ENCODE results near the gene SLC25A13.

Gene SLC25A13

DNA sequence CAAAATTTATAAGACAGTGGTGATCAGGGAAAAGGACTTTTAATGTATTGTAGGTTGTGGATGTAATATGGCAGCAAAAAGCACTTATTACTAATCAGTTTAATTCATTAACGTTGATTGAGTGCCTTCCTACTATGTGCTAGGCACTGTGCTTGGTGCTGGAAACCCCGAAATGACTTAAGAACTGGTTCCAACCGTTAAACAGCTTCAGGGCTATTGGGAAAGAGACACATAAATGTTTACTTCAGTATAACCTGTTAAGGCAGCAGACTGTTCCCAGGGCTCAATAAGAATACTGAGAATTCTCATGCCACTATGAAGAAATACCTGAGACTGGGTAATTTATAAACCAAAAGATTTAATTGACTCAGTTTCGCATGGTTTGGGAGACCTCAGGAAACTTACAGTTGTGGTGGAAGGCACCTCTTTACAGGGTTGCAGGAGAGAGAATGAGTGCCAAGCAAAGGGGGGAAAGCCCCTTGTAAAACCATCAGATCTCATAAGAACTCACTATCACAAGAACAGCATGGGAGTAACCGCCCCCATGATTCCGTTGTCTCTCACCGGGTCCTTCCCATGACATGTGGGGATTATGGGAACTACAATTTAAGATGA, 1.1 kb upstream of the SLC25A13 start:
- DNase-seq, result no peak

DNA sequence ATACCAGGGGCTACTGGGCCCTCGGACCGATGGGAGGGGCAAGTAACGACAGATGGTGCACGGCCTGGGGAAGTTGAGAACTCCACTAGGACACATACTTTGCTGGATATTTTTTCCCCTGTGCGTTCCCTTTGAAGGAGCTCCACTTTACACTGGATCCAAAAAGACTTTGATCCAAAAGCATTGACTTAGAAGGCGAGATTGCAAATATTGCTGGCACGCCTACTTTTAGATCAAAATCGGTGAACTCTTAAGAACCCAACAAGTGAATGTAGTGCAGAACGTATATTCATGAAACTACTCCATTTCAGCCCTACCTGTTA, 436 bp upstream of the SLC25A13 start:
- no peak for DNase-seq

DNA sequence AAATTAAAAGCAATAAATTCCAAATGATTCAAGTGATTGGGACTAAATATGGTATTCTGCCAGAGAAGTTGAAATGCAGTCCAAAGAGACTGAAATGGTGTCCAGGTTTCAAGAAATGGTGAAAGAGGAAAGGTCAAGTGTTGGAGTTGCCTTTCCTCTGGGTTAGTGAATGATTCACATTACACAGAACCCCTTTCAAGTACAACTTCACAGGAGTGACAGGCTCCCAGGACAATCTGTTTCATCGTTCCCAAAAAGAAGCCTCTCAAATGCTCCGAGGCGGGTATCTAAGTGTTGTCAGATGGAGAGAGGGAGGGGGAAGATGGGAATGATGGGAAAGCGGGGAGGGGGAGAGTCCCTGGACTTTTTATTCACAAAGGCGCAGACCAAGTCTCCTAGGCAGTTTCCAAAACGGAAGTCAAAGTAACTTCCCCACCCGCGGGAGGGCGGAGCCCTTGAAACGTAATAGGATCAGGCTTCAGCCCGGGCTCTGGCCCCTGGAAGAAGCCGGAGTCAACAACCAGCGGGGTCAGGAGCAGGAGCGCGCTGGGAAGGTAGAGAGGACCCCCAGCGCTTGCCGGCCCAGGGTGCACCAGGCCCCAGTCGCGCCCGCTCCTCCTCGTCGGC, 754 bp downstream of the SLC25A13 start:
- peak; percentile 84 for DNase-seq

DNA sequence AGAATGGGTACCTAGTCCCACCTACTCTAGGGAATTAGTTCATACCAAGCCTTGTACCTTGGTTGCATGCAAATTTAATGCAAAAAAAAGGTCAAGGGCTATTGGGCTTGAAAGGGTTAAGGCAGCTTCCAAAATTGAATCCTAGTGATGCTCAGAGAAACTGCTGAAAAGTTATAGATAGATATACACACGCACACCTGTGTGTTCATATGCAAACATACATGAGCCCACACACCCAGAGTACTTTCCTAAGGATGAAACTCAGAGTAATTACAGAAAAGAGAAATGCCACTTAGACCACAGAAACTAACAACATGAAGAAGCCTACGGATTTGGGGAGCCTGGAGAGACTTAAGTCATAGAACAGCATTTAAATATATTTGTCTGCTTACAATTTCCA, 1.5 kb downstream of the SLC25A13 start:
- DNase-seq, result peak; percentile 20

DNA sequence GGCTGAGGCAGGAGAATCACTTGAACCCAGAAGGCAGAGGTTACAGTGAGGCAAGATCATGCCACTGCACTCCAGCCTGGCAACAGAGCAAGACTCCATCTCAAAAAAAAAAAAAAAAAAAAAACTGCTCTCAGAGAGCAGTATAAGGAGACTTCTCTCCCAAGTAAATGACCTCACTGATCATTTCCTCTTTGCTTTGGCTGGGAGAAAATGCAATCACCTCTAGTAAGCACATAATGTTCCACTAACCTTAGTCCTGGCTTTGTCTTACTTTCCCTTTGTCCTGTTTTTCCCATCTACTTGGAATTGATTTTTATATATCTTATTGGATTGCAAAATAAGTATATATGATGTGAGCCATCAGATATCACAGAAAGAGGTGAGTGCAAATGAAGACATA, 2.5 kb downstream of the SLC25A13 start:
- no peak for DNase-seq

DNA sequence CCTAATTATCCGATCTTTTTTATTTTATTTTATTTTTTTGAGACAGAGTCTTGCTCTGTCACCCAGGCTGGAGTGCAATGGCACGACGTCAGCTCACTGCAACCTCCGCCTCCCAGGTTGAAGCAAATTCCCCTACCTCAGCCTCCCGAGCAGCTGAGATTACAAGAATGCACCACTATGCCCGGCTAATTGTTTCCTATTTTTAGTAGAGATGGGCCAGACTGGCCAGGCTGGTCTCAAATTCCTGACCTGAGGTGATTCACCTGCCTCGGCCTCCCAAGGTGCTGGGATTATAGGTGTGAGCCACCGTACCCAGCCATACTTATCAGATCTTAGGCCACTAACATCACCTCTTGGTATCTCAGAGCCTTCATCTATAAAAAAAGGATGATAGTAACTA, 4.9 kb downstream of the SLC25A13 start:
- no peak for DNase-seq

DNA sequence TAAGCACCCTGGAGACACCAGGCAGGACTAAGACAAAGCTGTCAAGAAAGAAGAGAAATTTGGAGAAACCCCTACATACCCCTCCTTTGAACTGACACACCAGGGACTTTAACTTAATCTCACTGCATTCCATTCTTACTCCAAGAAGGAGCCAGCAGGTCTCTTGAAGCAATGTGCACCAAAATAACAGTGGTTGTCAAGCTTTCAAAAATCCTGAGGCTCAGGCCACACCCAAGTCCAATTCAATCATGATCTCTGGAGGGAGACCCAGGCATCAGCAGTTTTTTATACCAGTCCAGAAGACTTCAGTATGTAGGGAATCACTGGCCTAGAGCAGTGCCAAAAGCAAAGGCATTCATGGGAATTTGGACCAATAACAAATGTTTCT, 6.8 kb downstream of the SLC25A13 start:
- no peak for DNase-seq

DNA sequence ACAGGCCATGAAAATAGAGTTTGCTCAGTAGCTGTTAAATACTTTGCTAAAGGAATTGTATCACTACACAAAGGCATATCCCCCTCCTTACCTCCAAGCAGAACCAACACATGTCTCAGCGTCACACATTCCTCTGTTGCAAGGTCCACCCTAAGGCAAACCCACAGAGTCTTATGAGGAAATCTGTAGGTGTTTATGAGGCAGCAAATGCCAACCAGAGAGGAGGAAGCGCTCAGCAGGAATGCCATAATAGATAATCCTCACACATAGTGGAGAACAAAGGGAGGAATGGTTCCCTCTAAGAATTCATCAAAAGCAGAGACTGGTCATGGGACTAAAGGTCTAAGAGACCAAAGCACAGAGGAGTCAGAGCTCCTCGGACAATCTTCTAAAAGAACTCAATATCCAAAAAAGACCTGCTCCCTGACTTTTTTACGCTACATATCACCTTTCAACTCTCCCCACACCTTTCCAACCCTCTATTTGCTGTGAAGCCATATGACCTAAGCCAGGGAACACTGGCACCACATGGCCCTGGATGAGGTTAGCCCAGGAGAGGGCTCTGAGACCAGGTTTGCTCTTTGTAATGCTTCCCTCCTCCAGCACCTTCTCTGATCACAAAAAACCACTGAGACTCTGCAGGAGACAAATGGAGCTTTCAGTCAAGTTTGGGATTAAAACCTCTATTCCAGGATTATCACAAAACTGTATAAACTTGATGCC, 7.3 kb downstream of the SLC25A13 start:
- no peak for DNase-seq

DNA sequence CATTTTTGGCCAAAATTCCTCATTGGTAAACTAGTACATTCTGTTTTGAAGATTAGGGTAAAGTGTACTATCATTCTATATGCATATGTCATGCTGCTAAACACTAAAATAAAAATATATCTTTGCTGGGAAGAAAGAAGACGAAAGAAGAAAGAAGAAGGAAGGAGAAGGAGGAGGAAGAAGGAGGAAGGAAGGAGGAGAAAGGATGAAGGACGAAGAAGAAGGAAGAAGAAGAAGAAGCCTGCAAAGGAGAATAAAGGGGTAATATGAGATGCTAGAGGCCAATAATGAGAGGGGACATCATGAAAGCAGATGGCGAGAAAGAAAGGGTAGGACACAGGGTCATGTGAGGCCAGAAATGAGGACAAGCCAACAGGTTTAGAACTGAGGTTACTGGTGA, 8.0 kb downstream of the SLC25A13 start:
- no peak for DNase-seq

DNA sequence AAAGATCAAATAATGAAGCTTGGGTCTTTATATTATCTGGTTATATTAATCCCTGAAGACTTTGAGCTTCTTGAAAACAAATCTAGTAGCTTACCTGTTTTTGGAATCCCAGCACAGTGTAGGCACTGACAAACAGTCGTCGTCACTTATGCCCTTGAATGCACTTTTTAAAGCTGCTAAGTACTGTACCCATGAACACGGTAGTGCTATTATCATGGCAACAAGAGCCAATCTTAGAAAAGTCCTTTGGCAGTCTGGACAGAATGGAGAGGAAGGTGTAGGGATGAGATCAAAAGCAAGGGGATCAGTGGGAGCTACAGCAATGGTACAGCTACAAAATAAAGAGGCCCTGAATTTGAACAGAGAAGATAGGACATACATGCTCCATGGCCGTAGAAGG, 9.4 kb downstream of the SLC25A13 start:
- no peak for DNase-seq

DNA sequence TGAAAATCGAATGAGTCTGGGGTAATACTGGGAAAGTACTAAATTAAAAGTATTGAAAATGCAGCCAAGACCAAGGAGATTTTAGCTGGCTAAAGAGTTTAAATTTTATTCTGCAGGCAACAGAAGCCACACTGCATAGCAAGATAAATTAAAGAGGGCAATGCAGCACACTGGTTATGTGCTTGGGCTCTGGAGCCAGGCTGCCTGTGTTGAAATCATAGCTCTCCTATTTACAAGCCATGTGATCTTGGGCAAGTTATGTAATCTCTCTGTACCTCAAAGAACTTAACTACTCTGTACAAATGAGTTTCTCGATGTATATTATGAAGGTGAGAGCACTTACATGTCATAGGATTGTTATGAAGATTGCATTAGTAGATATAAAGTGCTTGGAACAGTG, 9.9 kb downstream of the SLC25A13 start:
- no peak for DNase-seq

DNA sequence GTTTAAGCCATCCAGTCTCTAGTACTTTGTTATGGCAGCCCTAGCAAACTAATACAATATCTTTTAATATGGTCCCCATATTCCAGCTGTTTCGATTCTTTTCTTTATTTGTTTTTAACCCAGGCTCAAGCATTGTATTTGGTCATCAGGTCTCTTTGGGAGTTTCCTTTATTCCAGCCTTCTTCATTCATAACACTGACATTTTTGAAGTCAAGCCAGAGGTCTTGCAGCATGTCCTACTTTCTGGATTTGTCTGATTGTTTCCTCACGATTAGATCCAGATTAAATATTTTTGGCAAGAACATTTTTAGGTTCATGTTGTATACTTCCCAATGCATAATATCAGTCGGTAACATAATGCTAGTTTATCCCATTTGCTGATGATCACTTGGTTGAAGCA, 11.8 kb downstream of the SLC25A13 start:
- DNase-seq, result no peak

DNA sequence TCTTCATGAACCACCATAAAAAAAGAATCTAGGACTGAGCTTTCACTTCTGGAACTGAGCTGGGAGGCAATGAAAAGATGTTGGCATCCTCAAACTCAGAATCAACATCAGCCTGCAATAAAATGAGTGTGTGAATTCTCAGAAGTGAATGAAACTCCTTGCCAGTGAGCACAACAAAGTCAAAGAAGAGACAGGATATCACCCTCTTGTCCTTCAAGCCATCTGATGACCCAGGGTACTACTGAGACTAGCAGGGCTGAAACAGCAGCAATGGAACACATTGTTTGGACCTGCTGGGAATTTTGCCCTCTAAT, 13.0 kb downstream of the SLC25A13 start:
- DNase-seq, result no peak

DNA sequence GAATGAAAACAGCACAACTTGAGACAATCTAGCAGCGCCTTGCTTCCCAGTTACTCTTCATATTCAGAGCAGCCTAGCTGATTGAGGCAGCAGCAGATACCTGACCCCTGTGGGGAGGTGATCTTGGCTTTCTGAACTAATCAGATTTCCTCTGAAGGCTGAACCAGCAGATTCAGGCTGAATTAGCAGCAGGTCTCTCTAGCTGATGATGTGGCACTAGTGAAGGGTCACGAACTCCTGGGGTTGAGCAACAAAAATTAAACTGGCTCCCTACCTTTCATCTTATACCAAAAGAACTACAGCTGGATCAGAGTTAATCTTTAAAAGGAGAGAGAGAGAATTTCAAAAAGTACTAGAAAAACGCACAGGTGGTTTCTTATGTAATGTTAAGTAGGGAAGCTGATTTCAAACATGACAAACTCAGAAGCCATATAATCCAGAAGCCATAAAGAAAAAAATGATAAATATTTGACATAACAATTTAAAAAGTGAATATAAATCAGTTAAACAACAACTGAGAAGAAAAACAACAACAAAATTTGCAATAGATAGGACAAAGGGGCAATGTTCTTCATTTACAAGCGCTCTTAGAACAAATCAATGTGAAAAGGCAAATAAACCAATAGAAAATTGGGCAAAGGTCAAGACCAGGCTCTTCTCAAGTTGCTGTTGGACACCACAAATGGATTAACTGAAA, 13.5 kb downstream of the SLC25A13 start:
- peak; percentile 11 for DNase-seq

DNA sequence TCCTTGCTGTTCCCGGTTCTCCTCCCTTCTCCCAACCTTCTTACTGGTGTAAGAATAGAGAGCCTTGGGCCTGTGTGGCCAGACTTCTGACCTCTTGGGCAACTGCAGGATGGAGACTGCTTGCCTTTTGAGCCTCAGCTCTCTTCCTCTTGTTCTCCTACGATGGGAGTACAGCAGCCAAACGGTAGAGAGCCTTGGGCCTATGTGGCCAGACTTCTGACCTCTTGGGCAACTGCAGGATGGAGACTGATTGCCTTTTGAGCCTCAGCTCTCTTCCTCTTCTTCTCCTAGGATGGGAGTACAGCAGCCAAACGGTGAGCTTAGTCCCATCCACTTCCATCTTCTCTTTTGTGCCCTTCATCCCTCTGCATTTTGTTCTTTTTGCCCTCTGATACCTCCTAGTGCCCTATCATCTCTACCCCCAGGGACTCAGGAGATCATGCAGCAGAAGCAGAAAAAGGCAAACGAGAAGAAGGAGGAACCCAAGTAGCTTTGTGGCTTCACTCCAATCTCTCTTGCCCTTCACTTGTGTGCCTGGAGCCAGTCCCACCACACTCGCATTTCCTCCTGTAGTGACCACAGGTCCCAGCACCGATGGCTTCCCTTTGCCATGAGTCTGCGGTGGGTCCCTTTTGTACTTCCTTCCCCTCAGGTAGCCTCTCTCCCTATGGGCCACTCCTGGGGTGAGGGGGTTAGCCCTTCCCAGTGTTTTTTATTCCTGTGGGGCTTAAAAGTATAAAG, 15.3 kb downstream of the SLC25A13 start:
- DNase-seq, result no peak

DNA sequence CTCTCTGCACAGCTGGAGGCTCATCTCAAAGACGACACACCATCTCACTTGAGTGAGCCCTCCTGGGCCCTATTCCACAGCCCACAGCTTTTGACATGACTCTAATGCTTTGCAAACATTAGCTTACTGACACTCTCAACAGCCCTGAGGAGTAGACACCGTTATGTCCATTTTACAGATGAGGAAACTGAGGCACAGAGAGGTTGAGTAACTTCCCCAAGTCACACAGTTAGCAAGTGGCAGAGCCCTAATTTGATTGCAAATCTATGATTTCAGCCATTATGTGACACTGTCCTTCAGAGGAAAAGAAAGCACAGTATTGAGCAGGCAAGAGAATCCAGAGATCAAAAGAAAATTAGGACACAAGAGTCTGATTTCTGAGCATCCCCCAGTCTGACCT, 16.0 kb downstream of the SLC25A13 start:
- no peak for DNase-seq

DNA sequence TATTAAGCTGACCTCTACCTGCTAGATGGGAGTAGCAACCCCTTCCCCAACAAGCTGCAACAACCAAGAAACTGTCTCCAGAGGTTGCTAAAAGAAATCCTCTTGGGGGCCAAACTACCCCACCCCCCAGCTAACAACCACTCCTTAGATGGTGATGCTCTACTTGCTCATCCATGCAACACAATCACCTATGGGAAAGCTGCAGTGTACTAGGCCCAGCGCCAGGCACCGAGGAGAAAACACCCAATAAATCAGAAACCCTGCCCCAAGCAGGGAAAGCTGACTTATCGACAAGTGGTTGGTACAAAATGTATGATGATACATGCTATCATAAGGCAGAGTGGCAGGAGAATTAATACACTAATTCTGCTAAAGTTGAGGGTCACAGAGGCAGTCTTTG, 17.3 kb downstream of the SLC25A13 start:
- DNase-seq, result no peak

DNA sequence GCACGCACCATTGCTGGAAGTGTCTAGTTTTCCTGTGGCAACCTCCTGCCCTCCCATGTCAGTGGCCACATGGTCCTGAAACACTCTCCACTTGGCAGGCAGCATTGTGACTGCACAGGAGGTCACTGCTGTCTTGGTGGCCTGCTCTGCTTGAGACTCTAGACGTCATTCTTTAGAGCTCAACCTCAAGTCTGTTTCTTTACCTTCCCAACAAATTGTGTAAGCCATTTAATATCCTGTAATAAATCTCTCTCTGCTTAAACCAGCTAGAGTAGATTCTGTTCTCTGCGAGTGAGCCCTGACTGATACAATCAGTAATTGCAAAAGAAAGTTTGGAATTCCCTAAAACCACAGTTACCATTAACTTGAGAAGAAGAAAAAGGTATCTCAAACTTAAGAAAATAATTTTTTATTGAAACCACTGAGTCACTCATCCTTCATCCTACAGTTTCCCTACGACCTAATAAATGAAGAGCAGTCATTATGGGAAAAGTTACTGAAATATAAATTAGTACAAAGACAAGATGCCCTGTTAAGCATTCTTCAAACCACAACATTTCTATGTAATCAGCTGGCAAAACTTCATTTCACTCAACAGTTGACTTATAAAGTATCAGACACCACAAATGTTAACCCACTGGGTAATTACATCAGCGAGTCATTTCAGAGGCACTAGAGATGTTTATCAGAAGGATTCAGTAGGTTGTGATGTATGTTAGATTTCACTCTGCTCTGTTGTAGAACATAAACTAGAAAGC, 18.0 kb downstream of the SLC25A13 start:
- no peak for DNase-seq

DNA sequence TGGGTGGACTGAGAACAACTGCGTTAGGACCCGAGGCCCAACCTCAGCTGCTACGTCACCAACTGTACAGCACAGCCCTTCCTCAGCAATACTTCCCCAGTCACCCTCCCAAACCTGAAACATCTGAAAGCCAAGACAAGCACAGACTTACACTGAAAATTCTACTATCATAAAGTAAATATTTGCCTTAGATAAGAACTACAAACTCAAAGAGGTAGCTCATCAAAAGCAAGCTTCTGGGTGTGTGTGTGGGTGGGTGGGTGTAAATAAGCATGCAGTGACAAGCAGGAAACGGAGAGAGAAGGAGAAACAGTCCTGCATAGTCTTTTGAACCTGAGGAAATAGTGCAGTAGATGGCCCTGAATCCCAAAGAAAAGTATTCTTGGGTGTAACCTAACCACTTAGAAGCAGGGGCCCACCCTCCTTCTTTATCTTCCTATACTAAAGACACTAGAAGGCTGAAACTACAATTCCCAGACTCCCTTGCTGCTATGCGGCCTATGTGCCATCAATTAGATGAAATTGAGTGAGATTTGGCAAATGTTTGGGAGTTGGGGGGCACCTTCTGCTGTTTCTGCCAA, 18.7 kb downstream of the SLC25A13 start:
- no peak for DNase-seq

DNA sequence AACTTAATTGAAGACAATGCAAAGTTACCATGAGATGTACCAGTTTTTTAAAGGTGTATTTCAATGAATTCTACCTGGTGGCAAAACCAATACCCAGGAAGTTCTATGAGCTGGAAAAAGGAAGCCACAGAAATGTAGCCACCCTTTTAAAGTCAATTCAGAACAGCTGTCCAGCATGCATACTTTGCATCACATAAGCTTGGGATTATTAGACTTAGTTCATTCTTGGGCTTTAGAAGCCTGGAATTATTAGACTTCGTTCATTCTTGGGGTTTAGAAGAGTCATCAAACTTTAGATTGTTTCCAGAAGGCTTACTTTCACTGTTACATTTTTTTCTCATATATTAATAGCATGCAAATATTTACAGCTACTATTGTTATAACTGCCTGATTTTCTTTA, 20.9 kb downstream of the SLC25A13 start:
- DNase-seq, result no peak

DNA sequence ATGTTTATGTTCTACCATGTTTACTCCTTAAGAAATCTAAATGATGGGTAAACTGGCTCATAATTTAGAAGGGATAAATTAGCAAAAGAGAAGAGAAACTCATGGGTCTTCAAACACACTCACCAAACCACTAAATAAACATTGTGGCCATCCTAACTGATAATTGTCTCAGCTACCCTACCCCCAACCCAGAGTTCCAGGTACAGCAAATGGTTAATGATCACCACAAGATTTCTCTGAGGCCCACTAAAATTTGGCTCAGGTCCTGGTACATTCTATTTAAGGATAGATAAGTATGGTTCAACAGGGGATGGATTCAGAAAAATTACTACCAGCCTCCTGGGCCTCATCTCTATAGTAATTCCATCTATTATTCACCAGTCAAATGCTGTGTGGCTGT, 21.4 kb downstream of the SLC25A13 start:
- no peak for DNase-seq

DNA sequence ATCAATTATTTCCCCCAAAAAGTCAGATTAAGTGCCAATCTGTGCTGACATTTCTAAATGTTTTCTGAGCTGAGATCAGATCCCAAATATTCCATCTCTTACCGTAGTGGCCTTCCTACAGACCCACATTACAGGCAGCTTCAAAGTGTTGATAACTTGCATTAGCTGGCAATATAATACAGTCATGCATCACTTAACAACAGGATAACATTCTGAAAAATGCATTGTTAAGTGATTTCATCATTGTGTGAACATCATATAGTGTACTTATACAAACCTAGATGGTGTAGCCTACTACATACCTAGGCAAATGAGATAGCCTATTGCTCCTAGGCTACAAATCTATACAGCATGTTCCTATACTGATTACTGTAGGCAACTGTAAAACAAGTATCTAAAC, 22.4 kb downstream of the SLC25A13 start:
- no peak for DNase-seq

All from RPMI8226 (cell line).